Measurements from ENCODE around the gene PON3. TPM values are rescaled to one million over a fixed set of nuclear protein-coding genes. Genes with fewer than 3 reads are reported as not detected.

The PON3 gene
- total and polyA plus RNA-seq, 2 of the 4 experiments (the other 2 are of a cell fraction) = not detected

- CTCF ChIA-PET = interaction anchor here (1.1 kb wide), 1 partner anchor 23 kb away, joined by 3 read pairs; the partner anchor contains the start of gene PON2
- H2AK9ac ChIP-seq (replicated peaks; ENCODE audit: low read depth, low read length, poor library complexity) = no peak overlapping the region
- H3K14ac ChIP-seq (replicated peaks; ENCODE audit: low read depth, low read length) = no peak overlapping the region
- H2BK5ac ChIP-seq (ENCODE audit: low read depth, low read length, poor library complexity, severe bottlenecking) = no peak overlapping the region
- DNase-seq (no peak), ATAC-seq (ENCODE audit: low read depth) (no peak)
- H2AFZ ChIP-seq (replicated peaks; ENCODE audit: low read length, poor library complexity) = no peak overlapping the region
- WGBS, 2 experiments (ENCODE audit: extremely low coverage in 2 of 2, insufficient read length in 1 of 2) = no CpG with 5 or more reads among the region's 4 CpGs
- no peaks in the 10 kb centered on the region; the same call in 1 of the 2 replicates for H3K9me1 ChIP-seq (ENCODE audit: insufficient read depth, low read length)
- BruUV-seq (replicated peaks) = no TSS peak
- H3K23ac ChIP-seq (ENCODE audit: low read depth, low read length) = no peak overlapping the region
- no peak overlapping the region for H2BK120ac ChIP-seq (ENCODE audit: low read depth, low read length)
- in situ Hi-C loops (cut with MboI; ENCODE audit: low sequenced_read_pairs) (no loop called here), dilution Hi-C loops (cut with HindIII; ENCODE audit: low sequenced_read_pairs, unreplicated experiment) (no loop called here), intact Hi-C loops (cut with micrococcal nuclease) (no loop called here)
- no peaks in the 10 kb centered on the region for H3K27me3 ChIP-seq (ENCODE audit: control insufficient read depth, insufficient read depth, low read length)
- TF ChIP-seq POLR2A (IDR thresholded peaks at IDR 0.05; ENCODE audit: low read depth, low read length) = no peak
- no peak for TF ChIP-seq MXI1 (IDR thresholded peaks at IDR 0.05; ENCODE audit: borderline replicate concordance, low read depth, low read length)
- TF ChIP-seq RCOR1 (IDR thresholded peaks at IDR 0.05; ENCODE audit: insufficient replicate concordance, low read length) = no peak
- TF ChIP-seq MAFK (IDR thresholded peaks at IDR 0.05; ENCODE audit: low read depth, low read length) = no peak
- TF ChIP-seq NFE2L2 (IDR thresholded peaks at IDR 0.05; ENCODE audit: low read depth, low read length) = no peak
- TF ChIP-seq BHLHE40 (IDR thresholded peaks at IDR 0.05; ENCODE audit: low read depth, low read length) = no peak
- no peak for TF ChIP-seq USF2 (IDR thresholded peaks at IDR 0.05; ENCODE audit: low read depth, low read length)
- no peak for TF ChIP-seq MAZ (IDR thresholded peaks at IDR 0.05; ENCODE audit: borderline replicate concordance, low read depth, low read length)
- TF ChIP-seq CEBPB (IDR thresholded peaks at IDR 0.05; ENCODE audit: low read depth, low read length) = no peak
- TF ChIP-seq ELK1 (IDR thresholded peaks at IDR 0.05; ENCODE audit: borderline replicate concordance, low read depth, low read length) = no peak
- no peak for TF ChIP-seq RAD21 (IDR thresholded peaks at IDR 0.05; ENCODE audit: low read length)
- TF ChIP-seq, protein P1, sequence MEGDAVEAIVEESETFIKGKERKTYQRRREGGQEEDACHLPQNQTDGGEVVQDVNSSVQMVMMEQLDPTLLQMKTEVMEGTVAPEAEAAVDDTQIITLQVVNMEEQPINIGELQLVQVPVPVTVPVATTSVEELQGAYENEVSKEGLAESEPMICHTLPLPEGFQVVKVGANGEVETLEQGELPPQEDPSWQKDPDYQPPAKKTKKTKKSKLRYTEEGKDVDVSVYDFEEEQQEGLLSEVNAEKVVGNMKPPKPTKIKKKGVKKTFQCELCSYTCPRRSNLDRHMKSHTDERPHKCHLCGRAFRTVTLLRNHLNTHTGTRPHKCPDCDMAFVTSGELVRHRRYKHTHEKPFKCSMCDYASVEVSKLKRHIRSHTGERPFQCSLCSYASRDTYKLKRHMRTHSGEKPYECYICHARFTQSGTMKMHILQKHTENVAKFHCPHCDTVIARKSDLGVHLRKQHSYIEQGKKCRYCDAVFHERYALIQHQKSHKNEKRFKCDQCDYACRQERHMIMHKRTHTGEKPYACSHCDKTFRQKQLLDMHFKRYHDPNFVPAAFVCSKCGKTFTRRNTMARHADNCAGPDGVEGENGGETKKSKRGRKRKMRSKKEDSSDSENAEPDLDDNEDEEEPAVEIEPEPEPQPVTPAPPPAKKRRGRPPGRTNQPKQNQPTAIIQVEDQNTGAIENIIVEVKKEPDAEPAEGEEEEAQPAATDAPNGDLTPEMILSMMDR (conservative IDR thresholded peaks at IDR 0.05; ENCODE audit: low read depth, low read length) = no peak
- no peak for TF ChIP-seq CHD1 (IDR thresholded peaks at IDR 0.05; ENCODE audit: low read depth, low read length)
- TF ChIP-seq RFX5 (IDR thresholded peaks at IDR 0.05; ENCODE audit: low read depth, low read length) = no peak
- TF ChIP-seq FOS (IDR thresholded peaks at IDR 0.05; ENCODE audit: low read depth, low read length) = no peak
- TF ChIP-seq SMC3 (IDR thresholded peaks at IDR 0.05; ENCODE audit: low read depth, low read length) = no peak
- no peak overlapping the region for H4K5ac ChIP-seq (ENCODE audit: low read depth, low read length)
- POLR2A ChIA-PET (ENCODE audit: unreplicated experiment) = no interaction called here
- H3K9me3 ChIP-seq (ENCODE audit: control insufficient read depth, insufficient read depth, low read length) = no peaks in the 10 kb centered on the region
- no peak overlapping the region for H2BK15ac ChIP-seq (ENCODE audit: low read depth, low read length)
- H3K4me2 ChIP-seq (ENCODE audit: low read depth, low read length) = no peak overlapping the region
- no peak overlapping the region for H4K91ac ChIP-seq (ENCODE audit: insufficient read depth, low read depth, low read length)
- no peaks in the 10 kb centered on the region for H4K20me1 ChIP-seq (ENCODE audit: insufficient read depth, low read length)
- no peak overlapping the region for H2AK5ac ChIP-seq (ENCODE audit: low read depth, low read length)
- no peaks in the 10 kb centered on the region for H3K4me1 ChIP-seq (ENCODE audit: control insufficient read depth, insufficient read depth, low read length)
- H3K4me3 ChIP-seq (ENCODE audit: insufficient read depth, low read depth, low read length) = no peak overlapping the region
- no peak overlapping the region for H3K56ac ChIP-seq (ENCODE audit: extremely low read depth, insufficient read depth, low read length)
- H3K79me1 ChIP-seq (ENCODE audit: low read depth in 1 of 2, low read length in 2 of 2) = 0 out of 4 replicates have a peak, but pooled peaks cover 0 to 3% of the 10 kb centered on the region in 2 experiments
- H4K8ac ChIP-seq (ENCODE audit: low read depth in 2 of 2, low read length in 2 of 2) = no peak overlapping the region
- H3K36me3 ChIP-seq (ENCODE audit: control insufficient read depth, insufficient read depth, low read length) = peaks cover 6% of the 10 kb centered on the region
- no peak overlapping the region for H3K4ac ChIP-seq (ENCODE audit: low read depth, low read length)
- H3K18ac ChIP-seq (ENCODE audit: low read depth, low read length) = no peak overlapping the region
- no peak overlapping the region for H3K27ac ChIP-seq (ENCODE audit: insufficient read depth, low read length)
- no peak overlapping the region for H2BK20ac ChIP-seq (ENCODE audit: low read depth, low read length)
- no peak overlapping the region for H3K9ac ChIP-seq (ENCODE audit: low read depth, low read length)
These were observed 15.5 kb upstream of the PON3 start for GRCh38 chr7:95411666-95412065.

All from IMR-90 (cell line).